Cerebellar cortex (tissue), 1 donor: ENCODE data around the gene TTC28.
A peak's percentile ranks its signal among the peaks of the same experiment; 100 is the strongest.
"Not testable (repeated sequence)": the region's sequence is repeated elsewhere in the genome, so short reads cannot be mapped to it uniquely, and the experiment has no call there.

ENCODE experiments used
- DNase-seq: peaks from one replicate; pipeline ENCODE4 v3.0.0-alpha.2; 2015; ENCODE audit warnings: low spot score

Gene TTC28

GRCh38 chr22:28180804-28181731 lies 498.6 kb downstream of the TTC28 start:
- DNase-seq, result no peak

- no peak for DNase-seq
Measured at GRCh38 chr22:28179392-28179791, 500.2 kb downstream of the TTC28 start.

GRCh38 chr22:28175730-28176492 lies 503.7 kb downstream of the TTC28 start:
- no peak for DNase-seq

- no peak for DNase-seq
Measured at GRCh38 chr22:28174509-28174908, 505.1 kb downstream of the TTC28 start.

- no peak for DNase-seq
Measured at GRCh38 chr22:28172892-28173670, 506.6 kb downstream of the TTC28 start.

- DNase-seq, result no peak
Measured at GRCh38 chr22:28171712-28172111, 507.9 kb downstream of the TTC28 start.

- DNase-seq, result no peak
Measured at GRCh38 chr22:28171115-28171514, 508.5 kb downstream of the TTC28 start.

- DNase-seq, result not testable (repeated sequence)
Measured at GRCh38 chr22:28169314-28169713, 510.3 kb downstream of the TTC28 start.

GRCh38 chr22:28155808-28156207 lies 523.8 kb downstream of the TTC28 start:
- DNase-seq, result no peak

- no peak for DNase-seq
Measured at GRCh38 chr22:28154861-28155260, 524.8 kb downstream of the TTC28 start.

GRCh38 chr22:28151151-28151816 lies 528.4 kb downstream of the TTC28 start:
- DNase-seq, result peak; percentile 31

- no peak for DNase-seq
Measured at GRCh38 chr22:28148816-28149465, 530.7 kb downstream of the TTC28 start.

- no peak for DNase-seq
Measured at GRCh38 chr22:28147401-28147800, 532.2 kb downstream of the TTC28 start.

GRCh38 chr22:28146401-28147314 lies 533.0 kb downstream of the TTC28 start:
- peak; percentile 67 for DNase-seq

- DNase-seq, result no peak
Measured at GRCh38 chr22:28143961-28144745, 535.5 kb downstream of the TTC28 start.

- DNase-seq, result no peak
Measured at GRCh38 chr22:28143241-28143865, 536.3 kb downstream of the TTC28 start.

- peak; percentile 66 for DNase-seq
Measured at GRCh38 chr22:28142361-28142961, 537.2 kb downstream of the TTC28 start.

- DNase-seq, result no peak
Measured at GRCh38 chr22:28141614-28142013, 538.0 kb downstream of the TTC28 start.
